ENCODE results near the gene AGR3. TPM values are rescaled to one million over a fixed set of nuclear protein-coding genes. Genes with fewer than 3 reads are reported as not detected.

Gene AGR3
- total RNA-seq, 1 donor from 2014 or later = not detected

- DNase-seq (ENCODE audit: low read depth) = no peak
- TF ChIP-seq, protein P1, sequence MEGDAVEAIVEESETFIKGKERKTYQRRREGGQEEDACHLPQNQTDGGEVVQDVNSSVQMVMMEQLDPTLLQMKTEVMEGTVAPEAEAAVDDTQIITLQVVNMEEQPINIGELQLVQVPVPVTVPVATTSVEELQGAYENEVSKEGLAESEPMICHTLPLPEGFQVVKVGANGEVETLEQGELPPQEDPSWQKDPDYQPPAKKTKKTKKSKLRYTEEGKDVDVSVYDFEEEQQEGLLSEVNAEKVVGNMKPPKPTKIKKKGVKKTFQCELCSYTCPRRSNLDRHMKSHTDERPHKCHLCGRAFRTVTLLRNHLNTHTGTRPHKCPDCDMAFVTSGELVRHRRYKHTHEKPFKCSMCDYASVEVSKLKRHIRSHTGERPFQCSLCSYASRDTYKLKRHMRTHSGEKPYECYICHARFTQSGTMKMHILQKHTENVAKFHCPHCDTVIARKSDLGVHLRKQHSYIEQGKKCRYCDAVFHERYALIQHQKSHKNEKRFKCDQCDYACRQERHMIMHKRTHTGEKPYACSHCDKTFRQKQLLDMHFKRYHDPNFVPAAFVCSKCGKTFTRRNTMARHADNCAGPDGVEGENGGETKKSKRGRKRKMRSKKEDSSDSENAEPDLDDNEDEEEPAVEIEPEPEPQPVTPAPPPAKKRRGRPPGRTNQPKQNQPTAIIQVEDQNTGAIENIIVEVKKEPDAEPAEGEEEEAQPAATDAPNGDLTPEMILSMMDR (conservative IDR thresholded peaks at IDR 0.05; ENCODE audit: low read depth, low read length) = no peak
- H3K4me3 ChIP-seq (ENCODE audit: low read depth, low read length) = no peak overlapping the region
Measured at GRCh38 chr7:16816824-16817223, 65.0 kb downstream of the AGR3 start.

DNA sequence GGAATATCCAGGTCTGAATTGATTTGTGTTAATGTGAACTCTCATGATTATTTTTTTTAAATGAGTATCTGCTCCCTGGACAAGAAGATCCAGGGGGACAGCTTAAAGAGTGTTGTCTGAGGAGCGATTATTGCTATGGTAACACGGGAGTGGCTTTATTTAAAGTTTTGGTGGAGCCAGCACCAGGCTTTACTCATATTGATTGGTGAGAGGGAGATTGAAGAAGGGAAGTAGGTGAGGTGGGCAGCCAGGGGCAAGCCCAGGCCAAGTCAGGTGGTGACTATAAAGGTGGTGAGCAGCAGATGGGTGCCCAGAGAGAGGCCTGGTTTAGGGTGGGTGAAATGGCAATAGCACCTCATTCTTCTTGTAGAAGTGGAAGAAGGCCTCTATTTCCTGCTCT is 66.8 kb downstream of the AGR3 start:
- TF ChIP-seq, protein P1 (conservative IDR thresholded peaks at IDR 0.05; ENCODE audit: low read depth, low read length) = no peak
- no peak for DNase-seq (ENCODE audit: low read depth)
- H3K4me3 ChIP-seq (ENCODE audit: low read depth, low read length) = no peak overlapping the region

DNA sequence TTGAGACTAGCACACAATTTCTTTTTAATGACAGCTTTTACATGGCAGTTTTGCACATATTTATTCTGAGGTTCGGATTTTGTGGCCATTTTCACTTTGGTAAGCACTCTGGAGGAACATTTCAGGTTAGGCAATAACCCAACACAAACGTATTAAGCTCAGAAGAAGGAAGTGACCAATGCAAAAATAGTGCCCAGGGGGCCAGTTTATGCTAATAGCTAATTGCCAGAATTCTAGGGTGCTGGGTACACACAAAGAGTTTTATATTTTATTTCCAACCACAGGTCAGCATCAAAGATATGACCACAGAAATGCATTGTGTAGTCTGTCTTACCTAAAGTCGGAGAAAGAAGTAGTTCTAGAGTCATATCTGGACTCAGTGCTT is 68.6 kb downstream of the AGR3 start:
- peak; percentile 27 for DNase-seq (ENCODE audit: low read depth)
- no peak overlapping the region for H3K4me3 ChIP-seq (ENCODE audit: low read depth, low read length)
- TF ChIP-seq, protein P1 (conservative IDR thresholded peaks at IDR 0.05; ENCODE audit: low read depth, low read length) = no peak

- no peak overlapping the region for H3K4me3 ChIP-seq (ENCODE audit: low read depth, low read length)
- TF ChIP-seq, protein P1 (conservative IDR thresholded peaks at IDR 0.05; ENCODE audit: low read depth, low read length) = no peak
- no peak for DNase-seq (ENCODE audit: low read depth)
Measured at GRCh38 chr7:16812542-16813231, 69.1 kb downstream of the AGR3 start.

- TF ChIP-seq, protein P1 (conservative IDR thresholded peaks at IDR 0.05; ENCODE audit: low read depth, low read length) = no peak
- no peak overlapping the region for H3K4me3 ChIP-seq (ENCODE audit: low read depth, low read length)
Measured at GRCh38 chr7:16811551-16811950, 70.2 kb downstream of the AGR3 start.

GRCh38 chr7:16810573-16810972 is 71.2 kb downstream of the AGR3 start:
- TF ChIP-seq, protein P1 (conservative IDR thresholded peaks at IDR 0.05; ENCODE audit: low read depth, low read length) = no peak
- no peak for DNase-seq (ENCODE audit: low read depth)
- no peak overlapping the region for H3K4me3 ChIP-seq (ENCODE audit: low read depth, low read length)

More at GRCh38 chr7:16811551-16811950, 70.2 kb downstream of the AGR3 start:
- peak; percentile 12 for DNase-seq (ENCODE audit: low read depth)

- no peak overlapping the region for H3K4me3 ChIP-seq (ENCODE audit: low read depth, low read length)
- TF ChIP-seq, protein P1 (conservative IDR thresholded peaks at IDR 0.05; ENCODE audit: low read depth, low read length) = no peak
- DNase-seq (ENCODE audit: low read depth) = no peak
Measured at GRCh38 chr7:16810112-16810511, 71.7 kb downstream of the AGR3 start.

All from epithelial cell of proximal tubule (primary cell).